ENCODE measurements around the gene GLIS1.

DNA sequence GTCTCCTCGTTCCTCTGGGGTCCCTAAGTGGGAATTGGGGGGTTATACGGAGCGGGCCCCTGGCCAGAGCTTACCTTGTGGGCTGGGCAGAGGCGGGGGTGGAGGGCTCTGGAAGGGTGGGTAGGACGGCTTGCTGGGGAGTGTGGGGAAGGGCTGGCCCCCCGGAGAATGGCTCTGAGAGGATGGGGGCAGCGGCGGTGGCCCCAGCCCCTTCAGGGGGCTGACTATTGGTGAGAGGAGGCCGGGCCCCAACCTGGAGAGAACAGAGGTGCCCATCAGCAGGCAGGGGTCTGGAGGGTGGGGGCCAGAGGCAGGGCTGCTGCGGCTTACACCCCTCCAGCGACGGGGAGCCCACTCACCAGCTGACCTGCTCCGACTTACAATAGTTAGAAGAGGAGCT is 229.2 kb downstream of the GLIS1 start:
- TF ChIP-seq, protein P1, sequence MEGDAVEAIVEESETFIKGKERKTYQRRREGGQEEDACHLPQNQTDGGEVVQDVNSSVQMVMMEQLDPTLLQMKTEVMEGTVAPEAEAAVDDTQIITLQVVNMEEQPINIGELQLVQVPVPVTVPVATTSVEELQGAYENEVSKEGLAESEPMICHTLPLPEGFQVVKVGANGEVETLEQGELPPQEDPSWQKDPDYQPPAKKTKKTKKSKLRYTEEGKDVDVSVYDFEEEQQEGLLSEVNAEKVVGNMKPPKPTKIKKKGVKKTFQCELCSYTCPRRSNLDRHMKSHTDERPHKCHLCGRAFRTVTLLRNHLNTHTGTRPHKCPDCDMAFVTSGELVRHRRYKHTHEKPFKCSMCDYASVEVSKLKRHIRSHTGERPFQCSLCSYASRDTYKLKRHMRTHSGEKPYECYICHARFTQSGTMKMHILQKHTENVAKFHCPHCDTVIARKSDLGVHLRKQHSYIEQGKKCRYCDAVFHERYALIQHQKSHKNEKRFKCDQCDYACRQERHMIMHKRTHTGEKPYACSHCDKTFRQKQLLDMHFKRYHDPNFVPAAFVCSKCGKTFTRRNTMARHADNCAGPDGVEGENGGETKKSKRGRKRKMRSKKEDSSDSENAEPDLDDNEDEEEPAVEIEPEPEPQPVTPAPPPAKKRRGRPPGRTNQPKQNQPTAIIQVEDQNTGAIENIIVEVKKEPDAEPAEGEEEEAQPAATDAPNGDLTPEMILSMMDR (IDR thresholded peaks at IDR 0.05) = no peak
- TF ChIP-seq POLR2AphosphoS5 (IDR thresholded peaks at IDR 0.05; ENCODE audit: insufficient read depth in 1 of 2, low read depth in 1 of 2) = peak in 1 of 2 donors; percentile 18
- TF ChIP-seq POLR2A (IDR thresholded peaks at IDR 0.05) = no peak

Measured in vagina (tissue), 2 donors.